Measurements from ENCODE around the gene EPHB2. TPM values are rescaled to one million over a fixed set of nuclear protein-coding genes. Genes with fewer than 3 reads are reported as not detected.

The EPHB2 gene
- total RNA-seq, 5 donors from 2014 or later (not counting 1 experiment from before 2014, with no cell fraction given), result 0.06 to 0.20 (median 0.12) TPM; not detected in 2

GRCh38 chr1:22850281-22850680, 139.6 kb downstream of the EPHB2 start:
- no peak overlapping the region for H3K4me3 Mint-ChIP-seq
- CTCF ChIA-PET, result no interaction called here
- ATAC-seq (replicated peaks in 1 of 4), result no peak

DNA sequence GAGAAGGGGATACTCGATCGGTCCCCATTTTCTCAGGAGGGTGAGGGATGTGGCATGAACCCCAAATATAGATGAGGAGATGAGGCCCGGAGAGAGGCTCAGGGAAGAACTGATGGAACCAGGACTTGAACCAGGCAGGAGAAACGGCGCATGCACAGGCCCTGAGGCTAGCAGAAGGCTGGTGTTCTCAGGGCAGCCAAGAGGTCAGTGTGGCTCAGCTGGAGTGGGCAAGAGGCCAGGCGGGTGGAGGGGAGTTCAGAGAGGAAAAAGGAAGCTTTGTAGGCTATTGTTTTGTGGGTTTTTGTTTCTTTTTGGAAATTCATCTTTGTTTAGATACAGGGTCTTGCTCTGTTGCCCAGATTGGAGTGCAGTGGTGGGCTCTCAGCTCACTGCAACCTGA, 140.0 kb downstream of the EPHB2 start:
- Histone ChIP-seq H3K4me3 (ENCODE audit: control insufficient read depth in 1 of 2, extremely low read depth in 1 of 2, low read length in 1 of 2) (no peak overlapping the region), H3K27ac (ENCODE audit: low read length) (no peak overlapping the region), H3K27me3 (replicated peaks in 1 of 2; ENCODE audit: control insufficient read depth in 2 of 2, extremely low read depth in 1 of 2, insufficient read depth in 2 of 2, low read length in 1 of 2) (peaks cover 0 to 54% of the 10 kb centered on the region in 2 experiments), H3K9me3 (no peaks in the 10 kb centered on the region), H3K36me3 (ENCODE audit: control insufficient read depth in 2 of 2, extremely low read depth in 1 of 2, insufficient read depth in 1 of 2, low read length in 1 of 2) (no peaks in the 10 kb centered on the region), H3K4me1 (ENCODE audit: control insufficient read depth in 1 of 2, extremely low read depth in 1 of 2, insufficient read depth in 2 of 2, low read length in 2 of 2) (no peaks in the 10 kb centered on the region)
- Mint-ChIP-seq H3K36me3 (no peaks in the 10 kb centered on the region), H3K4me1 (peaks cover 0 to 5% (median 0%) of the 10 kb centered on the region in 3 donors), H3K27ac (no peak overlapping the region), H3K4me3 (no peak overlapping the region), H3K27me3 (peaks cover 27 to 45% of the 10 kb centered on the region in 2 donors), H3K9me3 (no peaks in the 10 kb centered on the region)
- ATAC-seq (replicated peaks in 1 of 4), result no peak
- WGBS (ENCODE audit: insufficient coverage), result 88% methylated on average over 5 of the region's 6 CpGs
- CTCF ChIA-PET, result no interaction called here
- POLR2A ChIA-PET, result no interaction called here
- no peak for DNase-seq

More at GRCh38 chr1:22850281-22850680, 139.6 kb downstream of the EPHB2 start:
- Mint-ChIP-seq H3K4me1 (peaks cover 0 to 5% (median 0%) of the 10 kb centered on the region in 3 donors), H3K27me3 (peaks cover 31 to 49% of the 10 kb centered on the region in 2 donors), H3K36me3 (no peaks in the 10 kb centered on the region), H3K27ac (no peak overlapping the region), H3K9me3 (no peaks in the 10 kb centered on the region)
- Histone ChIP-seq H3K36me3 (ENCODE audit: control insufficient read depth in 2 of 2, extremely low read depth in 1 of 2, insufficient read depth in 1 of 2, low read length in 1 of 2) (no peaks in the 10 kb centered on the region), H3K27me3 (replicated peaks in 1 of 2; ENCODE audit: control insufficient read depth in 2 of 2, extremely low read depth in 1 of 2, insufficient read depth in 2 of 2, low read length in 1 of 2) (peaks cover 0 to 57% of the 10 kb centered on the region in 2 experiments), H3K4me3 (ENCODE audit: control insufficient read depth in 1 of 2, extremely low read depth in 1 of 2, low read length in 1 of 2) (no peak overlapping the region), H3K9me3 (no peaks in the 10 kb centered on the region), H3K27ac (ENCODE audit: low read length) (no peak overlapping the region), H3K4me1 (ENCODE audit: control insufficient read depth in 1 of 2, extremely low read depth in 1 of 2, insufficient read depth in 2 of 2, low read length in 2 of 2) (no peaks in the 10 kb centered on the region)
- DNase-seq, result no peak
- 67% methylated on average over 11 of the region's 11 CpGs for WGBS (ENCODE audit: insufficient coverage)
- POLR2A ChIA-PET, result no interaction called here

DNA sequence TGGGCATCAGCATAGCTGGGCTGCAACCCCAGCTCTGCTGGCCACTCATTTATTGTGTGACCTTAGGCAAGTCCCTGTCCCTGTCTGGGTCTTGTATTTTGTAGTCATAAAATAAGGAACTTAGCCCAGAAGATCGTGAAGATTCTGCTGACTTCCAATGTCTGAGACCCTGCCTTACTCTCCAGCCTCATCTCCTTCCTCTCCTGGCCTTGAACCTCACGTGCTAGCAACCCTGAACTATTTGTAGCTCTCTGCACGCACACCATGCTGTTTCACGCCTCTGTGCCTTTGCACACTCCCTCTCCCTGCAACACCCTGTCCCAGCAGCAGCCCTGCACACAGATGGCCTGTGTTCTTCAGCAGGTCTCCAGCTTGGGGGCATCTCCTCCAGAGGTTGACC, 140.9 kb downstream of the EPHB2 start:
- WGBS (ENCODE audit: insufficient coverage), result 61% methylated on average over 3 of the region's 4 CpGs
- CTCF ChIA-PET, result no interaction called here
- ATAC-seq (replicated peaks in 1 of 4), result no peak

GRCh38 chr1:22852144-22852655, 141.6 kb downstream of the EPHB2 start:
- H3K9me3 ChIP-seq, result no peaks in the 10 kb centered on the region
- no peaks in the 10 kb centered on the region for H3K4me1 ChIP-seq (ENCODE audit: control insufficient read depth in 1 of 2, extremely low read depth in 1 of 2, insufficient read depth in 2 of 2, low read length in 2 of 2)
- H3K27me3 ChIP-seq (replicated peaks in 1 of 2; ENCODE audit: control insufficient read depth in 2 of 2, extremely low read depth in 1 of 2, insufficient read depth in 2 of 2, low read length in 1 of 2), result peaks cover 0 to 50% of the 10 kb centered on the region in 2 experiments
- no peak overlapping the region for H3K4me3 Mint-ChIP-seq
- H3K36me3 Mint-ChIP-seq, result no peaks in the 10 kb centered on the region
- DNase-seq (no peak), ATAC-seq (replicated peaks in 1 of 4) (no peak)
- POLR2A ChIA-PET, result no interaction called here
- H3K27ac Mint-ChIP-seq, result no peak overlapping the region
- H3K9me3 Mint-ChIP-seq, result no peaks in the 10 kb centered on the region
- no peak overlapping the region for H3K27ac ChIP-seq (ENCODE audit: low read length)
- no peaks in the 10 kb centered on the region for H3K4me1 Mint-ChIP-seq
- CTCF ChIA-PET, result no interaction called here
- 33% methylated on average over 1 of the region's 6 CpGs for WGBS (ENCODE audit: insufficient coverage)
- H3K27me3 Mint-ChIP-seq, result peaks cover 18 to 32% of the 10 kb centered on the region in 2 donors
- no peaks in the 10 kb centered on the region for H3K36me3 ChIP-seq (ENCODE audit: control insufficient read depth in 2 of 2, extremely low read depth in 1 of 2, insufficient read depth in 1 of 2, low read length in 1 of 2)
- H3K4me3 ChIP-seq (ENCODE audit: control insufficient read depth in 1 of 2, extremely low read depth in 1 of 2, low read length in 1 of 2), result no peak overlapping the region

More for the DNA sequence above, 140.9 kb downstream of the EPHB2 start:
- Mint-ChIP-seq H3K27me3 (peaks cover 25 to 39% of the 10 kb centered on the region in 2 donors), H3K9me3 (no peaks in the 10 kb centered on the region), H3K36me3 (no peaks in the 10 kb centered on the region), H3K27ac (no peak overlapping the region), H3K4me1 (peaks cover 0 to 4% (median 0%) of the 10 kb centered on the region in 3 donors), H3K4me3 (no peak overlapping the region)
- POLR2A ChIA-PET, result no interaction called here
- DNase-seq, result no peak
- no peak overlapping the region for H3K4me3 ChIP-seq (ENCODE audit: control insufficient read depth in 1 of 2, extremely low read depth in 1 of 2, low read length in 1 of 2)
- H3K36me3 ChIP-seq (ENCODE audit: control insufficient read depth in 2 of 2, extremely low read depth in 1 of 2, insufficient read depth in 1 of 2, low read length in 1 of 2), result no peaks in the 10 kb centered on the region
- H3K27me3 ChIP-seq (replicated peaks in 1 of 2; ENCODE audit: control insufficient read depth in 2 of 2, extremely low read depth in 1 of 2, insufficient read depth in 2 of 2, low read length in 1 of 2), result peaks cover 0 to 51% of the 10 kb centered on the region in 2 experiments
- no peaks in the 10 kb centered on the region for H3K4me1 ChIP-seq (ENCODE audit: control insufficient read depth in 1 of 2, extremely low read depth in 1 of 2, insufficient read depth in 2 of 2, low read length in 2 of 2)
- no peaks in the 10 kb centered on the region for H3K9me3 ChIP-seq
- H3K27ac ChIP-seq (ENCODE audit: low read length), result no peak overlapping the region

GRCh38 chr1:22853651-22854185, 143.1 kb downstream of the EPHB2 start:
- no peak overlapping the region for H3K4me3 Mint-ChIP-seq
- H3K4me1 Mint-ChIP-seq, result no peaks in the 10 kb centered on the region
- H3K9me3 Mint-ChIP-seq, result no peaks in the 10 kb centered on the region
- no peaks in the 10 kb centered on the region for H3K36me3 ChIP-seq (ENCODE audit: control insufficient read depth in 2 of 2, extremely low read depth in 1 of 2, insufficient read depth in 1 of 2, low read length in 1 of 2)
- ATAC-seq (replicated peaks in 1 of 4) (no peak), DNase-seq (no peak)
- POLR2A ChIA-PET, result no interaction called here
- no peaks in the 10 kb centered on the region for H3K9me3 ChIP-seq
- H3K4me3 ChIP-seq (ENCODE audit: control insufficient read depth in 1 of 2, extremely low read depth in 1 of 2, low read length in 1 of 2), result no peak overlapping the region
- whole genome bisulfite sequencing (ENCODE audit: insufficient coverage), result 71% methylated on average over 8 of the region's 9 CpGs
- no peaks in the 10 kb centered on the region for H3K4me1 ChIP-seq (ENCODE audit: control insufficient read depth in 1 of 2, extremely low read depth in 1 of 2, insufficient read depth in 2 of 2, low read length in 2 of 2)
- H3K27me3 ChIP-seq (replicated peaks in 1 of 2; ENCODE audit: control insufficient read depth in 2 of 2, extremely low read depth in 1 of 2, insufficient read depth in 2 of 2, low read length in 1 of 2), result peaks cover 0 to 41% of the 10 kb centered on the region in 2 experiments
- CTCF ChIA-PET, result no interaction called here
- no peak overlapping the region for H3K27ac Mint-ChIP-seq
- no peak overlapping the region for H3K27ac ChIP-seq (ENCODE audit: low read length)
- H3K27me3 Mint-ChIP-seq, result peaks cover 16 to 31% of the 10 kb centered on the region in 2 donors
- H3K36me3 Mint-ChIP-seq, result no peaks in the 10 kb centered on the region

- Mint-ChIP-seq H3K4me1 (no peaks in the 10 kb centered on the region), H3K36me3 (no peaks in the 10 kb centered on the region), H3K9me3 (no peaks in the 10 kb centered on the region), H3K27ac (no peak overlapping the region), H3K4me3 (no peak overlapping the region), H3K27me3 (peaks cover 12 to 26% of the 10 kb centered on the region in 2 donors)
- no peaks in the 10 kb centered on the region for H3K9me3 ChIP-seq
- H3K36me3 ChIP-seq (ENCODE audit: control insufficient read depth in 2 of 2, extremely low read depth in 1 of 2, insufficient read depth in 1 of 2, low read length in 1 of 2), result no peaks in the 10 kb centered on the region
- H3K27me3 ChIP-seq (replicated peaks in 1 of 2; ENCODE audit: control insufficient read depth in 2 of 2, extremely low read depth in 1 of 2, insufficient read depth in 2 of 2, low read length in 1 of 2), result peaks cover 0 to 39% of the 10 kb centered on the region in 2 experiments
- WGBS (ENCODE audit: insufficient coverage), result 60% methylated on average over 4 of the region's 6 CpGs
- no peak for ATAC-seq (replicated peaks in 1 of 4)
- H3K4me1 ChIP-seq (ENCODE audit: control insufficient read depth in 1 of 2, extremely low read depth in 1 of 2, insufficient read depth in 2 of 2, low read length in 2 of 2), result no peaks in the 10 kb centered on the region
- POLR2A ChIA-PET, result no interaction called here
- no peak overlapping the region for H3K4me3 ChIP-seq (ENCODE audit: control insufficient read depth in 1 of 2, extremely low read depth in 1 of 2, low read length in 1 of 2)
- CTCF ChIA-PET, result no interaction called here
- DNase-seq, result no peak
- H3K27ac ChIP-seq (ENCODE audit: low read length), result no peak overlapping the region
Observed at GRCh38 chr1:22854688-22855565, 144.3 kb downstream of the EPHB2 start.

All from T-cell (primary cell).